GM12801 (cell line): Measurements from ENCODE around the gene ORM2.

Experiments
- CTCF ChIP-seq: IDR thresholded peaks from one replicate; pipeline ENCODE4 v1.5.1; 2011; ENCODE audit warnings: control low read depth; ENCODE audit not compliant: insufficient read length; ENCODE audit errors: extremely low read depth

The ORM2 gene

GRCh38 chr9:114370251-114370967 is 40.7 kb downstream of the ORM2 start:
- no peak for TF ChIP-seq CTCF

- TF ChIP-seq CTCF = no peak
Observed at GRCh38 chr9:114370968-114371320, 41.3 kb downstream of the ORM2 start.

- TF ChIP-seq CTCF = no peak
Observed at GRCh38 chr9:114371343-114371944, 41.8 kb downstream of the ORM2 start.

- TF ChIP-seq CTCF = no peak
Observed at GRCh38 chr9:114371973-114372917, 42.6 kb downstream of the ORM2 start.

- no peak for TF ChIP-seq CTCF
Observed at GRCh38 chr9:114372921-114373448, 43.3 kb downstream of the ORM2 start.

GRCh38 chr9:114373960-114374730 is 44.5 kb downstream of the ORM2 start:
- TF ChIP-seq CTCF = no peak
